Mesothelial cell of epicardium (in vitro differentiated cells): ENCODE measurements around the gene CHRNB1. TPM values are rescaled to one million over a fixed set of nuclear protein-coding genes. Genes with fewer than 3 reads are reported as not detected.
A peak's percentile ranks its signal among the peaks of the same experiment; 100 is the strongest.

Experiments used
- DNase-seq, 2 experiments: peaks; one replicate each; pipeline ENCODE4 v3.0.0; 2021; ENCODE audit warnings: low spot score in 2 of 2; ENCODE audit not compliant: unreplicated experiment in 2 of 2
- H3K27ac Mint-ChIP-seq: 2 replicates; pipeline ENCODE4 v1.8.0; 2021; ENCODE audit warnings: mixed read lengths
- H3K27me3 Mint-ChIP-seq: 2 replicates; pipeline ENCODE4 v1.8.0; 2021; ENCODE audit warnings: low read depth, mixed read lengths
- H3K36me3 Mint-ChIP-seq: 2 replicates; pipeline ENCODE4 v1.8.0; 2021; ENCODE audit warnings: mixed read lengths
- H3K4me1 Mint-ChIP-seq: 2 replicates; pipeline ENCODE4 v1.8.0; 2021; ENCODE audit warnings: mixed read lengths
- H3K4me3 Mint-ChIP-seq: 2 replicates; pipeline ENCODE4 v1.8.0; 2021; ENCODE audit warnings: mild to moderate bottlenecking, moderate library complexity, mixed read lengths
- H3K9me3 Mint-ChIP-seq: 2 replicates; pipeline ENCODE4 v1.8.0; 2021; ENCODE audit warnings: mixed read lengths
- CTCF ChIP-seq: fragments of 200-600 bp; sonication (generic); IDR thresholded peaks from one replicate; pipeline ENCODE4 v1.5.0; 2021; ENCODE audit warnings: antibody characterized with exemption; ENCODE audit not compliant: unreplicated experiment
- total RNA-seq: library from RNA; stranded (reverse); gene quantifications from 3 replicates; pipeline ENCODE4 v1.2.1, GENCODE V29; 2021

CHRNB1 gene
- total RNA-seq, 1 donor from 2014 or later: 17.7 TPM

GRCh38 chr17:7417056-7417655, 27.7 kb upstream of the CHRNB1 start:
- Mint-ChIP-seq H3K4me3 (no peak overlapping the region), H3K27me3 (no peaks in the 10 kb centered on the region), H3K27ac (no peak overlapping the region), H3K9me3 (no peaks in the 10 kb centered on the region), H3K4me1 (peaks cover 11% of the 10 kb centered on the region), H3K36me3 (peaks cover 20% of the 10 kb centered on the region)
- DNase-seq: no peak
- TF ChIP-seq CTCF: no peak

- H3K36me3 Mint-ChIP-seq: peaks cover 17% of the 10 kb centered on the region
- H3K9me3 Mint-ChIP-seq: no peaks in the 10 kb centered on the region
- no peaks in the 10 kb centered on the region for H3K27me3 Mint-ChIP-seq
- H3K27ac Mint-ChIP-seq: no peak overlapping the region
- no peaks in the 10 kb centered on the region for H3K4me1 Mint-ChIP-seq
- H3K4me3 Mint-ChIP-seq: no peak overlapping the region
- DNase-seq: no peak
- TF ChIP-seq CTCF: no peak
Measured at GRCh38 chr17:7418472-7419152, 26.2 kb upstream of the CHRNB1 start.

- Mint-ChIP-seq H3K27me3 (no peaks in the 10 kb centered on the region), H3K9me3 (no peaks in the 10 kb centered on the region), H3K4me3 (no peak within 1 kb of the TSS), H3K36me3 (peaks cover 13% of the 10 kb centered on the region), H3K4me1 (no peaks in the 10 kb centered on the region), H3K27ac (peak within 1 kb of the TSS; percentile 22)
- TF ChIP-seq CTCF: no peak
- no peak for DNase-seq
Measured at GRCh38 chr17:7419819-7420610, 24.8 kb upstream of the CHRNB1 start, which contains the start of gene SPEM1. Gene SPEM1 (plus strand): TSS chr17:7420324. CDS start chr17:7420385, 61 bp downstream.

- H3K27me3 Mint-ChIP-seq: no peaks in the 10 kb centered on the region
- no peaks in the 10 kb centered on the region for H3K9me3 Mint-ChIP-seq
- DNase-seq: no peak
- no peak for TF ChIP-seq CTCF
- H3K27ac Mint-ChIP-seq: no peak overlapping the region
- H3K4me1 Mint-ChIP-seq: no peaks in the 10 kb centered on the region
- peaks cover 6% of the 10 kb centered on the region for H3K36me3 Mint-ChIP-seq
- H3K4me3 Mint-ChIP-seq: no peak overlapping the region
Measured at GRCh38 chr17:7421186-7421585, 23.7 kb upstream of the CHRNB1 start.

- Mint-ChIP-seq H3K4me3 (no peak overlapping the region), H3K27ac (no peak overlapping the region), H3K36me3 (no peaks in the 10 kb centered on the region), H3K4me1 (no peaks in the 10 kb centered on the region), H3K27me3 (no peaks in the 10 kb centered on the region), H3K9me3 (no peaks in the 10 kb centered on the region)
- DNase-seq: no peak
- TF ChIP-seq CTCF: no peak
Measured at GRCh38 chr17:7423679-7424078, 21.2 kb upstream of the CHRNB1 start.
